Colonic mucosa (tissue), 4 donors: ENCODE data around the gene PRM3. TPM values are rescaled to one million over a fixed set of nuclear protein-coding genes. Genes with fewer than 3 reads are reported as not detected.

Source experiments
- DNase-seq: peaks from one replicate; pipeline ENCODE4 v3.0.0-alpha.2; 2020
- H3K27ac ChIP-seq: fragments of 200-600 bp; one replicate; pipeline ENCODE4 v1.8.0; 2021
- H3K27me3 ChIP-seq: fragments of 200-600 bp; one replicate; pipeline ENCODE4 v1.8.0; 2021
- H3K36me3 ChIP-seq: fragments of 200-600 bp; one replicate; pipeline ENCODE4 v1.8.0; 2021
- H3K4me1 ChIP-seq: fragments of 200-600 bp; one replicate; pipeline ENCODE4 v1.8.0; 2021; ENCODE audit warnings: mild to moderate bottlenecking
- H3K4me3 ChIP-seq: fragments of 200-600 bp; one replicate; pipeline ENCODE4 v1.8.0; 2021
- H3K9ac ChIP-seq, 2 donors: one replicate each; pipeline ENCODE4 v1.7.0; 2013; ENCODE audit warnings: control low read depth in 2 of 2, low read depth in 2 of 2, low read length in 2 of 2
- H3K9me3 ChIP-seq: fragments of 200-600 bp; one replicate; pipeline ENCODE4 v1.8.0; 2021
- intact Hi-C: fragments of 100-400 bp; cut with DNase I; formaldehyde crosslinking; loops from one replicate; pipeline ENCODE4 v1.14.1; 2022
- total RNA-seq, 2 donors: library from RNA; stranded (reverse); fragmentation: NEBNext Ultra II Directional in 1 of 2; extraction: Animal tissue kit (Norgen Biotek cat#: 25700) in 1 of 2; gene quantifications; one replicate each; pipeline ENCODE4 v1.2.1, GENCODE V29; 2021
- TF ChIP-seq, protein P1 (sequence below): fragments of 200-600 bp; IDR thresholded peaks from one replicate; pipeline ENCODE4 v1.8.0; 2022; ENCODE audit warnings: antibody characterized with exemption, mild to moderate bottlenecking
- donor health status: healthy.
- donor health status: DM: no; HTN: no; CAD: no.
- donor health status: DM: no; HTN: no; CAD: no.

Gene PRM3
- total RNA-seq, 2 donors from 2014 or later, result not detected

DNA sequence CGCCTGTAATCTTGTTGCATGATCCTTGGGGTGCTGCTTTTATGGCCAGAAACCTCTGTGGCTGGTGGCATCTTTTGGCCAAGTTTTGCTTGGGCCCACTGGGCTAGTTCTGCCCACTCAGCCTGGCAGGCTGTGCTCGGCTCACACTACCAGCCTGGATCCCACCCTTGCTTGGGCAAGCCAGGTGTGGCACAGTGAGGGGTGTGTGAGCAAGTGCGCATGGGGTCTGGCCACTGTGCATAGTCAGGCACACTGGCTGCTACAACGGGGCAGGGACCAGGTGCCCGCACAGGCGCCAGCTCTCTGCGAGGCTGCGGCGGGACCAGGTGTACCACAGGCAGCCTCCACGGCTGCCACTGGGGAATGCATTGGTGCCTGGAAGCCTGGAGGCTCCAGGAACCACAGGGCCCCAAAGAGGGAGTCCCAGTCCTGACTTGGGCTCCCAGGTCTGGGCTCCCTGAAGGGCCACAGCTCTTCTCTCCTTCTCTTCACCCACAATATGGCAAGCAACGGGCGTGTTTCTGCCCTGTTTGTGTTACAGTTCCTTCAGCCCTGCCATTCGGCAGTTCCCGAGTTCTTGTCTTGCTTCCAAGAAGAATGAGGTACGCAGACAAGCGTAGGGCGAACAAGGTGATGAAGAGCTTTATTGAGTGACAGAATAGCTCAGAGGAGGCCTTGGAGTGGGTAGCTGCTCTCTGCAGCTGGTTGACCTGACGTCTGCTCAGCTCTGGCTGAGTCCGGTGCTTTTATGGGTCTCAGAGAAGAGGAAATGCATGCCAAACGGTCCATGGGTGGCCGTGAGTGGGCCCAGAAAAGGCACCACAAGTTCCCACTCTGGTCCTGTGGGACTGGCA lies 34.4 kb upstream of the PRM3 start:
- Histone ChIP-seq H3K27me3 (no peaks in the 10 kb centered on the region), H3K27ac (no peak overlapping the region), H3K4me1 (peaks cover 10% of the 10 kb centered on the region), H3K4me3 (no peak overlapping the region), H3K36me3 (no peaks in the 10 kb centered on the region), H3K9me3 (no peaks in the 10 kb centered on the region), H3K9ac (no peak overlapping the region)
- DNase-seq, result no peak
- TF ChIP-seq, protein P1, sequence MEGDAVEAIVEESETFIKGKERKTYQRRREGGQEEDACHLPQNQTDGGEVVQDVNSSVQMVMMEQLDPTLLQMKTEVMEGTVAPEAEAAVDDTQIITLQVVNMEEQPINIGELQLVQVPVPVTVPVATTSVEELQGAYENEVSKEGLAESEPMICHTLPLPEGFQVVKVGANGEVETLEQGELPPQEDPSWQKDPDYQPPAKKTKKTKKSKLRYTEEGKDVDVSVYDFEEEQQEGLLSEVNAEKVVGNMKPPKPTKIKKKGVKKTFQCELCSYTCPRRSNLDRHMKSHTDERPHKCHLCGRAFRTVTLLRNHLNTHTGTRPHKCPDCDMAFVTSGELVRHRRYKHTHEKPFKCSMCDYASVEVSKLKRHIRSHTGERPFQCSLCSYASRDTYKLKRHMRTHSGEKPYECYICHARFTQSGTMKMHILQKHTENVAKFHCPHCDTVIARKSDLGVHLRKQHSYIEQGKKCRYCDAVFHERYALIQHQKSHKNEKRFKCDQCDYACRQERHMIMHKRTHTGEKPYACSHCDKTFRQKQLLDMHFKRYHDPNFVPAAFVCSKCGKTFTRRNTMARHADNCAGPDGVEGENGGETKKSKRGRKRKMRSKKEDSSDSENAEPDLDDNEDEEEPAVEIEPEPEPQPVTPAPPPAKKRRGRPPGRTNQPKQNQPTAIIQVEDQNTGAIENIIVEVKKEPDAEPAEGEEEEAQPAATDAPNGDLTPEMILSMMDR, result no peak
- intact Hi-C loops, result no loop called here

DNA sequence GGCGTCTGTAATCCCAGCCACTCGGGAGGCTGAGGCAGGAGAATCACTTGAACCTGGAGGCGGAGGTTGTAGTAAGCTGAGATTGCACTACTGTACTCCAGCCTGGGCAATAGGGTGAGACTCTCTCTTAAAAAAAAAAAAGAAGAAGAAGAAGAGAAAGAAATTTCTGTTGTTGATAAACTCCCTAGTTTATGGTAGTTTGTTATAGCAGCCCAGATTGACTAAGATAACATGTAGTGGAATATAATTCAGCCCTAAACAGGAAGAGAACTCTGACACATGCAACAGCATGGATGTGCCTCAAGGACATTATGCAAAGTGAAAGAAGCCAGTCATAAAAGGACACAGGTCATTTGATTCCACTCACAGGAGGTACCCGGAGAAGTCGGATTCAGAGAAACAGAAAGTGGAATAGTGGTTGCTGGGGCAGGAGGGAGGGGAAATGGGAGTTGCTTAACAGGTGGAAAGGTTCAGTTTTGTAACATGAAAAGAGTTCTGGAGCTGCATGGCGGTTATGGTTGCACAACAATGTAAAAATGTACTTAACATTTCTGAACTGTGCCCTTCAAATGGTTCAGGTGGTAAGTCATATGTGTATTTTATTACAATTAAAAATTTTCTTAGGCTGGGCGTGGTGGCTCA lies 33.7 kb upstream of the PRM3 start:
- Histone ChIP-seq H3K27me3 (no peaks in the 10 kb centered on the region), H3K36me3 (no peaks in the 10 kb centered on the region), H3K4me1 (peaks cover 8% of the 10 kb centered on the region), H3K4me3 (no peak overlapping the region), H3K9ac (no peak overlapping the region), H3K9me3 (no peaks in the 10 kb centered on the region), H3K27ac (peak overlapping the region; percentile 22)
- no peak for DNase-seq
- TF ChIP-seq, protein P1, result no peak
- intact Hi-C loops, result no loop called here

- Histone ChIP-seq H3K36me3 (no peaks in the 10 kb centered on the region), H3K4me3 (no peak overlapping the region), H3K9me3 (no peaks in the 10 kb centered on the region), H3K27me3 (no peaks in the 10 kb centered on the region), H3K4me1 (peaks cover 8% of the 10 kb centered on the region), H3K27ac (no peak overlapping the region), H3K9ac (no peak overlapping the region)
- intact Hi-C loops, result no loop called here
- no peak for DNase-seq
- TF ChIP-seq, protein P1, result no peak
Observed at GRCh38 chr16:11306381-11306780, 33.0 kb upstream of the PRM3 start.

GRCh38 chr16:11303405-11304138 lies 30.1 kb upstream of the PRM3 start:
- H3K36me3 ChIP-seq, result no peaks in the 10 kb centered on the region
- TF ChIP-seq, protein P1, result no peak
- no peak overlapping the region for H3K4me3 ChIP-seq
- no peak for DNase-seq
- intact Hi-C loops, result no loop called here
- H3K4me1 ChIP-seq, result peaks cover 4% of the 10 kb centered on the region
- H3K9ac ChIP-seq, result no peak overlapping the region
- no peak overlapping the region for H3K27ac ChIP-seq
- H3K9me3 ChIP-seq, result no peaks in the 10 kb centered on the region
- no peaks in the 10 kb centered on the region for H3K27me3 ChIP-seq

GRCh38 chr16:11302977-11303376 lies 29.5 kb upstream of the PRM3 start:
- H3K27me3 ChIP-seq, result no peaks in the 10 kb centered on the region
- no peaks in the 10 kb centered on the region for H3K36me3 ChIP-seq
- H3K4me3 ChIP-seq, result no peak overlapping the region
- H3K27ac ChIP-seq, result no peak overlapping the region
- TF ChIP-seq, protein P1, result no peak
- intact Hi-C loops, result no loop called here
- no peak overlapping the region for H3K9ac ChIP-seq
- H3K4me1 ChIP-seq, result no peaks in the 10 kb centered on the region
- DNase-seq, result no peak
- no peaks in the 10 kb centered on the region for H3K9me3 ChIP-seq
